SK-N-SH (cell line): ENCODE results near the gene ALDH5A1. TPM values are rescaled to one million over a fixed set of nuclear protein-coding genes. Genes with fewer than 3 reads are reported as not detected.

Experiments used
- CTCF ChIA-PET: fragments of 300-600, 350-600 bp; formaldehyde crosslinking; extraction: SDS; loops from one replicate; lab custom pipeline; 2021; lab: Yijun Ruan, JAX
- POLR2A ChIA-PET: fragments of 350-600 bp; sonication (Branson Sonifier 250); formaldehyde crosslinking; extraction: SDS; loops from one replicate; lab custom pipeline; 2020; ENCODE audit warnings: antibody characterized with exemption, inconsistent platforms; lab: Yijun Ruan, JAX
- DNase-seq: peaks from one replicate; pipeline ENCODE4 v3.0.0; 2012
- H2AFZ ChIP-seq: fragments of 200-600 bp; sonication (generic); 2 replicates; pipeline ENCODE4 v1.8.1; 2016; ENCODE audit warnings: antibody characterized with exemption, mild to moderate bottlenecking, low read depth
- H3F3A ChIP-seq: fragments of 200-600 bp; sonication (generic); replicated peaks from 2 replicates; pipeline ENCODE3; 2016; ENCODE audit warnings: antibody characterized with exemption, mild to moderate bottlenecking; ENCODE audit not compliant: insufficient read depth
- H3K27ac ChIP-seq, 2 experiments: fragments of 200-500 bp in 1 of 2; fragments of 200-600 bp in 1 of 2; sonication (Bioruptor generic) in 1 of 2; sonication (generic), shearing (Covaris generic) in 1 of 2; 2 replicates each; pipeline versions ENCODE4 v1.5.1 to v1.6.1; 2014 to 2016; ENCODE audit warnings: low read depth in 2 of 2, inconsistent platforms in 1 of 2, low read length in 1 of 2, mild to moderate bottlenecking in 1 of 2, mixed read lengths in 1 of 2
- H3K27me3 ChIP-seq: fragments of 200-600 bp; sonication (generic), shearing (Covaris generic); 2 replicates; pipeline ENCODE4 v1.6.1; 2016; ENCODE audit warnings: mixed run types; ENCODE audit not compliant: insufficient read depth
- H3K36me3 ChIP-seq, 2 experiments: fragments of 200-500 bp in 1 of 2; fragments of 200-600 bp in 1 of 2; sonication (Bioruptor generic) in 1 of 2; sonication (generic) in 1 of 2; replicated peaks in 1 of 2; 2 replicates each; pipeline versions ENCODE3 to v1.5.1; 2014 to 2016; ENCODE audit warnings: low read length in 1 of 2, mild to moderate bottlenecking in 1 of 2; ENCODE audit not compliant: insufficient read depth in 2 of 2, control insufficient read depth in 1 of 2
- H3K4me1 ChIP-seq, 2 experiments: fragments of 200-500 bp in 1 of 2; fragments of 200-600 bp in 1 of 2; sonication (Bioruptor generic) in 1 of 2; sonication (generic), shearing (Covaris generic) in 1 of 2; 2 replicates each; pipeline versions ENCODE4 v1.5.1 to v1.6.1; 2014 to 2016; ENCODE audit warnings: low read depth in 1 of 2, low read length in 1 of 2, mixed run types in 1 of 2; ENCODE audit not compliant: insufficient read depth in 2 of 2, control insufficient read depth in 1 of 2
- H3K4me2 ChIP-seq: fragments of 200-600 bp; sonication (generic), shearing (Covaris generic); 2 replicates; pipeline ENCODE4 v1.6.1; 2017; ENCODE audit warnings: mixed run types
- H3K4me3 ChIP-seq, 2 experiments: fragments of 200-500 bp in 1 of 2; fragments of 200-600 bp in 1 of 2; sonication (Bioruptor generic) in 1 of 2; sonication (generic), shearing (Covaris generic) in 1 of 2; 2 replicates each; pipeline versions ENCODE4 v1.5.1 to v1.8.1; 2014 to 2016; ENCODE audit warnings: low read depth in 2 of 2, inconsistent platforms in 1 of 2, low read length in 1 of 2, mild to moderate bottlenecking in 1 of 2, mixed read lengths in 1 of 2, moderate library complexity in 1 of 2
- H3K79me2 ChIP-seq: fragments of 200-600 bp; sonication (generic); 2 replicates; pipeline ENCODE4 v1.8.1; 2017; ENCODE audit warnings: mild to moderate bottlenecking; ENCODE audit not compliant: insufficient read depth
- H3K9ac ChIP-seq: fragments of 200-600 bp; sonication (generic); 2 replicates; pipeline ENCODE4 v1.6.1; 2017; ENCODE audit warnings: mixed run types
- H3K9me2 ChIP-seq: fragments of 200-600 bp; sonication (generic); 2 replicates; pipeline ENCODE4 v1.6.1; 2017; ENCODE audit warnings: mixed run types
- H3K9me3 ChIP-seq: fragments of 200-600 bp; sonication (generic); 2 replicates; pipeline ENCODE4 v1.6.1; 2017; ENCODE audit warnings: mixed run types, mild to moderate bottlenecking, moderate library complexity
- H4K20me1 ChIP-seq: fragments of 200-600 bp; sonication (generic); 2 replicates; pipeline ENCODE4 v1.6.1; 2017; ENCODE audit warnings: mild to moderate bottlenecking, mixed run types; ENCODE audit not compliant: insufficient read depth
- EZH2phosphoT487 ChIP-seq: fragments of 200-600 bp; sonication (generic); IDR thresholded peaks from 2 replicates; pipeline ENCODE4 v1.6.1; 2017; ENCODE audit warnings: low read depth, mixed run types, mild to moderate bottlenecking, antibody characterized with exemption, moderate library complexity, borderline replicate concordance
- GABPA ChIP-seq: IDR thresholded peaks from 2 replicates; pipeline ENCODE4 v1.4.0; 2012; ENCODE audit warnings: low read depth, mild to moderate bottlenecking
- GATA2 ChIP-seq: sonication (generic); formaldehyde crosslinking; IDR thresholded peaks from 2 replicates; pipeline ENCODE4 v1.5.0; 2020; ENCODE audit warnings: mild to moderate bottlenecking, missing genetic modification reagents
- MXI1 ChIP-seq: IDR thresholded peaks from 2 replicates; pipeline ENCODE4 v1.6.1; 2012; ENCODE audit warnings: mild to moderate bottlenecking, low read depth, low read length, improper control_type of control experiment
- NFIC ChIP-seq: IDR thresholded peaks from 2 replicates; pipeline ENCODE4 v1.4.0; 2012; ENCODE audit warnings: borderline replicate concordance
- POLR2AphosphoS5 ChIP-seq: IDR thresholded peaks from 2 replicates; pipeline ENCODE4 v1.6.1; 2012; ENCODE audit warnings: low read depth, low read length
- RCOR1 ChIP-seq: fragments of 150-350 bp; IDR thresholded peaks from 2 replicates; pipeline ENCODE4 v1.6.1; 2017; ENCODE audit warnings: antibody characterized with exemption, low read length
- RXRA ChIP-seq: IDR thresholded peaks from 2 replicates; pipeline ENCODE4 v1.4.0; 2012; ENCODE audit warnings: low read depth, mild to moderate bottlenecking, borderline replicate concordance
- SIN3A ChIP-seq: IDR thresholded peaks from 2 replicates; pipeline ENCODE4 v1.6.1; 2012; ENCODE audit warnings: low read depth, mild to moderate bottlenecking, low read length, moderate library complexity, borderline replicate concordance
- SMC3 ChIP-seq: IDR thresholded peaks from 2 replicates; pipeline ENCODE4 v1.6.1; 2012; ENCODE audit warnings: low read depth, low read length, improper control_type of control experiment
- TCF12 ChIP-seq: IDR thresholded peaks from 2 replicates; pipeline ENCODE4 v1.4.0; 2012
- TEAD4 ChIP-seq: IDR thresholded peaks from 2 replicates; pipeline ENCODE4 v1.4.0; 2012; ENCODE audit warnings: mild to moderate bottlenecking, borderline replicate concordance; ENCODE audit not compliant: insufficient read depth
- YY1 ChIP-seq: IDR thresholded peaks from 2 replicates; pipeline ENCODE4 v1.4.0; 2012; ENCODE audit warnings: low read depth, mild to moderate bottlenecking
- WGBS: methylation state at CpG from one replicate; pipeline ENCODE4 v1.1.6; 2017; ENCODE audit warnings: low lambda C conversion rate; 5-methylcytosine and 5-hydroxymethylcytosine counted together
- polyA plus RNA-seq, 3 experiments: library from polyadenylated mRNA; depleted of rRNA; stranded (reverse); fragments of >200 nt; gene quantifications; 2 replicates each; pipeline ENCODE4 v1.2.3, GENCODE V29; 2012
- TF ChIP-seq, protein P1 (sequence below): fragments of 200-600 bp; sonication (generic); IDR thresholded peaks from 2 replicates; pipeline ENCODE4 v1.6.1; 2017; ENCODE audit warnings: antibody characterized with exemption, mild to moderate bottlenecking, moderate library complexity
- TF ChIP-seq, protein P2 (sequence below): IDR thresholded peaks from 2 replicates; pipeline ENCODE4 v1.4.0; 2012; ENCODE audit warnings: low read depth
- TF ChIP-seq, protein P3 (sequence below): IDR thresholded peaks from 2 replicates; pipeline ENCODE4 v1.4.0; 2012; ENCODE audit warnings: low read depth, borderline replicate concordance
- TF ChIP-seq, protein P4 (sequence below): IDR thresholded peaks from 2 replicates; pipeline ENCODE4 v1.6.1; 2012; ENCODE audit warnings: mild to moderate bottlenecking, low read depth, low read length, moderate library complexity

Gene ALDH5A1
- polyA plus RNA-seq, 1 of the 3 experiments (the other 2 are of a cell fraction), result 3.0 TPM

DNA sequence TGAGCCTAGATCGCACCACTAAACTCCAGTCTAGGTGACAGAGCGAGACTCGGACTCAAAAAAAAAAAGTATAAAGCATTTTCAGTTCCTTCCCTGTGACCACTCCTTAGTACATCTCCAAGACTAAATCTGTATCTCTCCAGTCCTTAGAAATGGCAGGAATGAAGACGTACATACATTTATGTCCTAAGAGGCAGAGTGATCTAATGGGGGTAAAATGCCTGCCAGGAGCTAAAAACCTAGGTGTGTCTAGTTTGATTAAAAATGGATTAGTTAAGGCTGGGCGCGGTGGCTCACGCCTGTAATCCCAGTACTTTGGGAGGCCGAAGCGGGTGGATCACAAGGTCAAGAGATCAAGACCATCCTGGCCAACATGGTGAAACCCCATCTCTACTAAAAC lies 70.4 kb downstream of the ALDH5A1 start (continued):
- TF ChIP-seq TEAD4 (no peak), RCOR1 (no peak)

DNA sequence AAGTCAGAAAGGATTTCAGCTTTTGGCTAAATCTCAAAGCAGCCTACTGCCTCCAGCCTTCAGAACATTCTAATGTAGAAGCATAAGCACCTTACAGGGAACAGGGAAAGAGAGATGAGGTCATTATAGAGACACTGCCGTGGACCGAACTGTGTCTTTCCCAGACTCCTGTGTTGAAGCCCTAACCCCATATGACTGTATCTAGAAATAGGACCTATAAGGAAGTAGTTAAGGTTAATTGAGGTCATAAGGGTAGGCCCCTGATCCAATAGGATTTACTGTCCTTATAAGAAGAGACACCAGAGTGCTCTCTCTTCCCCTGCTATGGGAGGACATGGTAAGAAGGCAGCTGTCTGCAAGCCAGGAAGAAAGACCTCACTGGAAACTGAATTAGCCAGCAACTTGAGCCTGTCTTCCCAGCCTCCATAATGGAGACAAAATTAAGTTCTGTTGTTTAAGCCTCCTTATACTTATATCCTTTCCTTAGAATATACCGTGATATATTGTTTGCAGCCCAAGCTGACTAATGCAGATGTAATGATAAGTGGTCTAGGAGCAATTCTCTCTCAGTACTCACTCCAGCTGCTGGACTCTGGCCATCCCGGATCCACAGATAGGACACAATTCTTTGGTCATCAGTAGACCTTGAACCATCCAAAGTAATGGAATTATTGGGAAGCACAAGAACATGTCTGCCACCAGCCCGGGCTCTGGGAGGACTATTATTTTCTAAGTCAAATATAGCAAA lies 71.4 kb downstream of the ALDH5A1 start:
- no peaks in the 10 kb centered on the region for H3K4me1 ChIP-seq
- H3K27ac ChIP-seq, result no peak overlapping the region
- no peaks in the 10 kb centered on the region for H3K9me2 ChIP-seq
- no peaks in the 10 kb centered on the region for H3F3A ChIP-seq
- DNase-seq, result no peak
- H4K20me1 ChIP-seq, result no peaks in the 10 kb centered on the region
- H3K4me3 ChIP-seq, result no peak overlapping the region
- TF ChIP-seq GABPA (no peak), EZH2phosphoT487 (no peak), NFIC (peak; percentile 48)
- H3K79me2 ChIP-seq, result no peaks in the 10 kb centered on the region
- no peaks in the 10 kb centered on the region for H3K27me3 ChIP-seq
- no peaks in the 10 kb centered on the region for H3K9me3 ChIP-seq
- CTCF ChIA-PET, result interaction anchor here (2.6 to 3.2 kb wide), 2 partner anchors 14 to 42 kb away, joined by 10 to 12 read pairs; no protein-coding TSS in a partner anchor
- 71% methylated on average over 5 of the region's 5 CpGs for WGBS
- peak overlapping the region; percentile 25; the same call in 1 of the 2 replicates for H3K4me2 ChIP-seq
- H2AFZ ChIP-seq, result no peak overlapping the region
- H3K36me3 ChIP-seq, result no peaks in the 10 kb centered on the region
- POLR2A ChIA-PET, result no interaction called here
- no peak overlapping the region for H3K9ac ChIP-seq

DNA sequence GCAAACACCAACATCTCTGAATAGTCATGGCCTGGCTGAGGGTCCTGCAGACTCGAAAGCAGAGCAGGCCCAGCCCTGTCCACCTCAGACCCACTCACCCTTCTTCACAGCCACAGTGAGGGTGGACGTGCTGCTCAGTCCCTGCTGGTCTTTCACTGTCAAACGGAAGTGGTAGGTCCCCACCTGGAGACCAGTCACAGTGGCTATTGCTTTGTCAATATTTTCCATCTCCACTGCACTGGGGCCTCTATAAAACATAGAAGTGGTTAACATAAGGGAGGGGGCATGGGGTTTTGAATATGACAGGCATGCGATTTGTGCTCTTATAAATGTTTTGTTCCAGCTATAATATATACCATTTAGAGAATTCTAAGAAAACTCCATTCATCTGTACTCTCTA lies 73.9 kb downstream of the ALDH5A1 start:
- Histone ChIP-seq H3K9me2 (no peaks in the 10 kb centered on the region), H3K9ac (no peak overlapping the region), H3K4me2 (no peak overlapping the region), H3K9me3 (no peaks in the 10 kb centered on the region), H3K27ac (no peak overlapping the region), H2AFZ (no peak overlapping the region), H4K20me1 (no peaks in the 10 kb centered on the region), H3K36me3 (no peaks in the 10 kb centered on the region), H3K4me1 (no peaks in the 10 kb centered on the region), H3K4me3 (no peak overlapping the region), H3K27me3 (no peaks in the 10 kb centered on the region), H3F3A (no peaks in the 10 kb centered on the region), H3K79me2 (no peaks in the 10 kb centered on the region)
- CTCF ChIA-PET, result interaction anchor here (1.2 to 6.8 kb wide), 3 partner anchors 13 to 99 kb away, joined by 3 to 54 read pairs (median 4); no protein-coding TSS in a partner anchor
- WGBS, result 62% methylated on average over 4 of the region's 4 CpGs
- no peak for DNase-seq
- POLR2A ChIA-PET, result no interaction called here
- TF ChIP-seq MXI1, result no peak
- TF ChIP-seq TEAD4, result no peak
- no peak for TF ChIP-seq YY1
- TF ChIP-seq, protein P1, sequence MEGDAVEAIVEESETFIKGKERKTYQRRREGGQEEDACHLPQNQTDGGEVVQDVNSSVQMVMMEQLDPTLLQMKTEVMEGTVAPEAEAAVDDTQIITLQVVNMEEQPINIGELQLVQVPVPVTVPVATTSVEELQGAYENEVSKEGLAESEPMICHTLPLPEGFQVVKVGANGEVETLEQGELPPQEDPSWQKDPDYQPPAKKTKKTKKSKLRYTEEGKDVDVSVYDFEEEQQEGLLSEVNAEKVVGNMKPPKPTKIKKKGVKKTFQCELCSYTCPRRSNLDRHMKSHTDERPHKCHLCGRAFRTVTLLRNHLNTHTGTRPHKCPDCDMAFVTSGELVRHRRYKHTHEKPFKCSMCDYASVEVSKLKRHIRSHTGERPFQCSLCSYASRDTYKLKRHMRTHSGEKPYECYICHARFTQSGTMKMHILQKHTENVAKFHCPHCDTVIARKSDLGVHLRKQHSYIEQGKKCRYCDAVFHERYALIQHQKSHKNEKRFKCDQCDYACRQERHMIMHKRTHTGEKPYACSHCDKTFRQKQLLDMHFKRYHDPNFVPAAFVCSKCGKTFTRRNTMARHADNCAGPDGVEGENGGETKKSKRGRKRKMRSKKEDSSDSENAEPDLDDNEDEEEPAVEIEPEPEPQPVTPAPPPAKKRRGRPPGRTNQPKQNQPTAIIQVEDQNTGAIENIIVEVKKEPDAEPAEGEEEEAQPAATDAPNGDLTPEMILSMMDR, result no peak
- no peak for TF ChIP-seq TCF12
- no peak for TF ChIP-seq GATA2 (CRISPR knock-in tag)
- TF ChIP-seq POLR2AphosphoS5, result no peak
- TF ChIP-seq RCOR1, result no peak
- TF ChIP-seq NFIC, result no peak
- no peak for TF ChIP-seq SMC3
- TF ChIP-seq RXRA, result no peak
- TF ChIP-seq, protein P2, sequence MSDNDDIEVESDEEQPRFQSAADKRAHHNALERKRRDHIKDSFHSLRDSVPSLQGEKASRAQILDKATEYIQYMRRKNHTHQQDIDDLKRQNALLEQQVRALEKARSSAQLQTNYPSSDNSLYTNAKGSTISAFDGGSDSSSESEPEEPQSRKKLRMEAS, result no peak
- TF ChIP-seq GABPA, result no peak
- TF ChIP-seq, protein P3, sequence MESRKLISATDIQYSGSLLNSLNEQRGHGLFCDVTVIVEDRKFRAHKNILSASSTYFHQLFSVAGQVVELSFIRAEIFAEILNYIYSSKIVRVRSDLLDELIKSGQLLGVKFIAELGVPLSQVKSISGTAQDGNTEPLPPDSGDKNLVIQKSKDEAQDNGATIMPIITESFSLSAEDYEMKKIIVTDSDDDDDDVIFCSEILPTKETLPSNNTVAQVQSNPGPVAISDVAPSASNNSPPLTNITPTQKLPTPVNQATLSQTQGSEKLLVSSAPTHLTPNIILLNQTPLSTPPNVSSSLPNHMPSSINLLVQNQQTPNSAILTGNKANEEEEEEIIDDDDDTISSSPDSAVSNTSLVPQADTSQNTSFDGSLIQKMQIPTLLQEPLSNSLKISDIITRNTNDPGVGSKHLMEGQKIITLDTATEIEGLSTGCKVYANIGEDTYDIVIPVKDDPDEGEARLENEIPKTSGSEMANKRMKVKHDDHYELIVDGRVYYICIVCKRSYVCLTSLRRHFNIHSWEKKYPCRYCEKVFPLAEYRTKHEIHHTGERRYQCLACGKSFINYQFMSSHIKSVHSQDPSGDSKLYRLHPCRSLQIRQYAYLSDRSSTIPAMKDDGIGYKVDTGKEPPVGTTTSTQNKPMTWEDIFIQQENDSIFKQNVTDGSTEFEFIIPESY, result no peak
- no peak for TF ChIP-seq SIN3A
- TF ChIP-seq, protein P4, sequence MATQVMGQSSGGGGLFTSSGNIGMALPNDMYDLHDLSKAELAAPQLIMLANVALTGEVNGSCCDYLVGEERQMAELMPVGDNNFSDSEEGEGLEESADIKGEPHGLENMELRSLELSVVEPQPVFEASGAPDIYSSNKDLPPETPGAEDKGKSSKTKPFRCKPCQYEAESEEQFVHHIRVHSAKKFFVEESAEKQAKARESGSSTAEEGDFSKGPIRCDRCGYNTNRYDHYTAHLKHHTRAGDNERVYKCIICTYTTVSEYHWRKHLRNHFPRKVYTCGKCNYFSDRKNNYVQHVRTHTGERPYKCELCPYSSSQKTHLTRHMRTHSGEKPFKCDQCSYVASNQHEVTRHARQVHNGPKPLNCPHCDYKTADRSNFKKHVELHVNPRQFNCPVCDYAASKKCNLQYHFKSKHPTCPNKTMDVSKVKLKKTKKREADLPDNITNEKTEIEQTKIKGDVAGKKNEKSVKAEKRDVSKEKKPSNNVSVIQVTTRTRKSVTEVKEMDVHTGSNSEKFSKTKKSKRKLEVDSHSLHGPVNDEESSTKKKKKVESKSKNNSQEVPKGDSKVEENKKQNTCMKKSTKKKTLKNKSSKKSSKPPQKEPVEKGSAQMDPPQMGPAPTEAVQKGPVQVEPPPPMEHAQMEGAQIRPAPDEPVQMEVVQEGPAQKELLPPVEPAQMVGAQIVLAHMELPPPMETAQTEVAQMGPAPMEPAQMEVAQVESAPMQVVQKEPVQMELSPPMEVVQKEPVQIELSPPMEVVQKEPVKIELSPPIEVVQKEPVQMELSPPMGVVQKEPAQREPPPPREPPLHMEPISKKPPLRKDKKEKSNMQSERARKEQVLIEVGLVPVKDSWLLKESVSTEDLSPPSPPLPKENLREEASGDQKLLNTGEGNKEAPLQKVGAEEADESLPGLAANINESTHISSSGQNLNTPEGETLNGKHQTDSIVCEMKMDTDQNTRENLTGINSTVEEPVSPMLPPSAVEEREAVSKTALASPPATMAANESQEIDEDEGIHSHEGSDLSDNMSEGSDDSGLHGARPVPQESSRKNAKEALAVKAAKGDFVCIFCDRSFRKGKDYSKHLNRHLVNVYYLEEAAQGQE, result no peak
